Right kidney (tissue), 1 donor: ENCODE data around the gene AICDA.
"Not testable (repeated sequence)": the region's sequence is repeated elsewhere in the genome, so short reads cannot be mapped to it uniquely, and the experiment has no call there.

Experiments
- DNase-seq: peaks from one replicate; pipeline ENCODE4 v3.0.0-alpha.2; 2016

Gene AICDA

DNA sequence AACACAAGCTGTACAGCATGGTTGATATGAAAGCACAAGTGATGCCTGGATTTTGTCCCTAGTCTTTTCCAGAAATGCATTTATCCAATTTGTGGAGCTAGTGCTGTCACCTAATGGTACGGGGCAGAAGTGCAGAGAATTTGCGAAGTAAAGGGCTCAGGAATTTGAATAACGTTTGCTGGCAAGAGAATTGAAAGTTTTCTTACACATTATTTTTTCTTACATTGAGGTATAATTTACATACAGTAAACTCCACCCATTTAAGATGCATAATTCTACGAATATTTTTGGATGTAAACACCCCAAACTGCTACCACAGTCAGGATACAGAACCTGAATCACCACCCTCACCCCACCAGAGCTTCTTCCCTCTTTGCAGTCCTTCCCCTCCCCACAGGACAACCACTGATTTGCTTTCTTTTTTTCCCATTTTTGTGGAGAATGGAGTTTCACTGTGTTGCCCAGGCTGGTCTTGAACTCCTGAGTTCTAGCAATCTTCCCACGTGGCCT, 3.5 kb downstream of the AICDA start:
- peak; percentile 35 for DNase-seq

- no peak for DNase-seq
Observed at GRCh38 chr12:8606890-8607289, 5.8 kb downstream of the AICDA start.

DNA sequence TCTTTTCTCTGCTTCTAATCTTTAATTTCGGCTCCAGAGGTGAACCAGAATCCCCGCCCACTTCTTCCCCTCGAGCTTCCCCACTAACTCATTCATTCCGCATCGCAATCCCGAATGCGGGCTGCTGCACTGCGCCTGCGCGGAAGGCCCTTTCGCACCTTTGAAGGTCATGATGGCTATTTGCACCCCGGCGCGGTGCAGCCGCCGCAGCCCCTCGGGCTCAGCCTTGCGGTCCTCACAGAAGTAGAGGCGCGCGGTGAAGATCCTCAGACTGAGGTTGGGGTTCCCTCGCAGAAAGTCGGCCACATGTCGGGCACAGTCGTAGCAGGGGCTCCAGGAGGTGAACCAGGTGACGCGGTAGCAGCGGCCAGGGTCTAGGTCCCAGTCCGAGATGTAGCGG, 7.6 kb downstream of the AICDA start:
- DNase-seq = no peak

DNA sequence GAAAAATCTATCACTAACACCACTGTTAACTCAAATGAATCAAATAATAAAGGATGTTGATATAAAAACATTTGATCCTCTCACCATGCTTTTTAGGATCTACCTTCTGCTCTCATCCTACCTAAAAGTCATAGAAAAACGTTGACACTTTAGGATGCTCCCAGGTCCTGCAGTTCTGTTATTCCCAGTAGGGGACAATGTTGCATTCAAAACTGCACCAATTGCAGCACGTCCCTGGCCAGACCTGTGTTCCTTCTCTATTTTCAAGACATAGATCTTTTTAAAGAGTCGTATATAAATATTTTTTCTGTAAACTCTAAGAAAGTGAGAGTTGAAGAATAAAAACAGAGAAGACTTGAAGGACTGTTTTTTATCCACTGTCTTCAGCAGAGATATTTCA, 8.8 kb downstream of the AICDA start:
- DNase-seq = no peak

DNA sequence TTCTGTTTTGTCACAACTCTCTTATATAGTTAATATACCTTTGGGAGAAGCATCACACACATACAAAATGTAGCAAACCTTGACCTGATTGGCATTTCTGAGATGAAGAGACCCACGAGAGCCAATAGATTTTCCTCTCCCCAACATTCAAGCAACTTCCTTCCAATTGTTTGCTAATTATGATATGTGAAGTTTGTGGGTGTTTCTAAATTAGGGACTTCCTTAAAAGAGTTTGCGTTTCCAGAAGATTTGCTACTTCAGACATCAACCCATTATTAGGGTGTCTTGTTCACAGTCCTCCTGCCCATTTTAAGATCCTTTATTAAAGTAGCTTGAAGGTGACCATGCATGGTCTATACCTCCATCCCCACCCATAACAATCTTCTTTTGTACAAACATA, 9.4 kb downstream of the AICDA start:
- DNase-seq = no peak

- no peak for DNase-seq
Observed at GRCh38 chr12:8596561-8596960, 16.1 kb downstream of the AICDA start.

GRCh38 chr12:8594072-8594471, 18.6 kb downstream of the AICDA start:
- no peak for DNase-seq

- DNase-seq = no peak
Observed at GRCh38 chr12:8593246-8593645, 19.4 kb downstream of the AICDA start.

DNA sequence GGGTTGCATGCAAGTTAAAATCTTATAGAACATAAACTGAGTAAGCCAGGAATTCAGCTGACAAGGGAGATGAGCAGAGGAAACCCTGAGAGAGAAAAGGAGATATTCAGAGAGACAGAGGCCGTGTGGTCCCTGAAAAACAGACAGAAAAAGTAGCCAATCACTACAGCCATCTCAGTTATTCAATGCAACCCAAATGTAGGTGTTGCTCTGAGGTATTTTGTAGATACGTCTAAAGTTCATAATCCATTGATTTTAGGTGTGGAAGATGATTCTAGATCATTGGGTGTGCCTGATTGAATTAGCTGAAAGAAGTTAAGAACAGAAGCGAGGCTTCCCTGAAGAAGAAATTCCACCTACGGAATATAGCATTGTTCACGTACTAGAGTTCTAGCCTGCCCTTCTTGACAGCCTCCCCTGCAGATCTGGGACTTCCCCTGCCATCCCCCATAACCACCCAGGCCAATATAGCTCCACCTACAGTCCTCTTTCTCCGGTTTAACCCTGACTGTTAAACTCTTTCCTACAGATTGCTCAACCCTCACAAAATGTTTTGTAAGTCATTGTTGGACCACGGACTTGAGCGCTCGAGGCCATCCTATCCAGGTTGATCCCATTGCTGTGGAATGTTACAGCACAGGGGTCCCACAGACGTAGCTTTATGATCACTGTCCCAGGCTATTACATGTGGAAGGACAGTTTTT, 21.7 kb downstream of the AICDA start:
- no peak for DNase-seq

- no peak for DNase-seq
Observed at GRCh38 chr12:8589679-8590078, 23.0 kb downstream of the AICDA start.

DNA sequence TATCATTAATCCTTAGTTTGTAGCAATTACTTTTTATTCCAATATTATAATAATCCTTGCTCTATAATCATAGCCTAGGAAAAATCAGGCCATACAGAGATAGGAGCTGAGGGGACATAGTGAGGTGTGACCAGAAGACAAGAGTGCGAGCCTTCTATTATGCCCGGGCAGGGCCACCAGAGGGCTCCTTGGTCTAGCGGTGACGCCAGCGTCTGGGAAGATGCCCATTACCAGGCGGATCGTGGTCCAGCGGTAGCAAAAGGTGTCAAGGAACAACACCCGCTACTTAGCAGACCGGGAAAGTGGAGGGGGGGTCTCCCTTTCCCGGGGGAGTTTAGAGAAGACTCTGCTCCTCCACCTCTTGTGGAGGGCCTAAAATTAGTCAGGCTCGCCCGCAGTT, 28.2 kb downstream of the AICDA start:
- not testable (repeated sequence) for DNase-seq

GRCh38 chr12:8584004-8584403, 28.7 kb downstream of the AICDA start:
- DNase-seq = no peak

GRCh38 chr12:8581098-8581784, 31.4 kb downstream of the AICDA start:
- no peak for DNase-seq

DNA sequence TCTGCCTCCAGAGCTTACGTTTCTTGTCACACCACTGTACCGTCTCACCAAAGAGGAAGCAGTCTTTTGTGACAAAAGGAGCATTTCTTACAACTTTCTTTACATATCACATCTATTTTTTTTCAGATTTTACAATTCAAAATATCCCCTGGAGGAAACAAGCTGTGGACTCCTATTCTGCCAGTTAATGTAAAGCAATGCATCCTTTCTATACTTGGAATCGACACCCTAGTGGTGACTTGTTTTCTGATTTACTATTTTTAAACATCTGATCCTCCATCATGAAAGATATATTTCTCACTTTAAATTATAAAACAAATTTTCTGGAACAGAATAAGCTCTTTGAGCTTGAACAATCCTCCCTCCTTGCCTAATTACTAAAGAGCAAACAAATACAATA, 34.8 kb downstream of the AICDA start:
- no peak for DNase-seq

- no peak for DNase-seq
Observed at GRCh38 chr12:8572507-8572906, 40.2 kb downstream of the AICDA start.

GRCh38 chr12:8566525-8566924, 46.1 kb downstream of the AICDA start:
- DNase-seq = no peak

DNA sequence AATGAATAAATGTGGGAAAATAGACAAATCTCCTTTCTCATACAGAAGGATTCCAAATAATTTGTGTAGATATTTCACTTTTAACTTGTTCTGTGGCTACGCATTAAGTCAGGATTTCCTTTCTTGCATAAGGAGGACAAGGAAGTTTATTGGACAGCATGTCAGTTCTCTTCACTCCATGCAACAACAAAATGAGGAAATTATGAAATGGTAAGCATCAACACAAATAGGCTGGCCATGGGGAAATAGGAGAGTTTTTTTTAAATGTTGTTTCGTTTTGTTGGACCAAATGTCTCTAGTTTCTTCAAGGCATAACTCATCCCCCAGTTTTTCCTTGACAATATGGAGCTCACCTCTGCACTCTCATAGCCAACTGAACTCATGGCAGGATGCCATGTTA, 46.6 kb downstream of the AICDA start:
- not testable (repeated sequence) for DNase-seq

DNA sequence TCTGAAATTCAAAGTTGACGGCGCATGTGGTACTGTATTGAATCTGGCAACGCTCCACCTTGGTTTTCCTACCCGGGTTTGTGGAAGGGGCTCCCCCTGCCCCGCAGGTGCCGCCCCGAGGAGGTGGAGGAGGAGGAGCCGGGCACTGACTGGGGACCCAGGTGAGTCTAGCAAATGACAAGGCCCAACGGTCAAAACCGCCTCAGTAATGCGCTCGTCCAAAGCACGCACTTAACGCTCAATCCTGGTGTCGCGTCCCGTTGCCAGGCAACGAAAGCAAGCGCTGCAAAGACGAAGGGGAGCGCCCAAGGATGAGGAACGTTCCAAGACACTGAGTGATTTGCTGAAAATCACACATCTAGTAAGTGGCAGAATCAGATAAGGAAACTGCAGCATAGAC, 48.0 kb downstream of the AICDA start:
- DNase-seq = no peak

DNA sequence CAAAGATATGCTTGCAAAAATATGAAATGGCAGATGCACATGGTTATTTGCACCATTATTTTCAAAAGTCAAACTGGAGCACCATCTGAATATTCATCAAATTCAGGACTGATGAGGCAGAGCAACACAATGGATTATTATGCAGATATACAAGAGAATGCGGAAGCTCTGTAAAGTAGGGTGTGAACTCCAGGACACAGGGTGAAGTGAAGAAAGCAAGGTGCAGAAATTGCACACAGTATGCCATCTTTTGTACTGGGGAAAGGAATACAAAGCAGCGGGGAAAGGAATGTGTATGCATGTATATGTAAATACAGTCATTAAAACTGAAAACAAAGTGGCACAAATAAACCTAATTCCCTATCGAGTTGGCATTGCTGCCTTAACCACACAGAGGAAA, 49.3 kb downstream of the AICDA start:
- DNase-seq = no peak

GRCh38 chr12:8562310-8562709, 50.3 kb downstream of the AICDA start:
- no peak for DNase-seq

DNA sequence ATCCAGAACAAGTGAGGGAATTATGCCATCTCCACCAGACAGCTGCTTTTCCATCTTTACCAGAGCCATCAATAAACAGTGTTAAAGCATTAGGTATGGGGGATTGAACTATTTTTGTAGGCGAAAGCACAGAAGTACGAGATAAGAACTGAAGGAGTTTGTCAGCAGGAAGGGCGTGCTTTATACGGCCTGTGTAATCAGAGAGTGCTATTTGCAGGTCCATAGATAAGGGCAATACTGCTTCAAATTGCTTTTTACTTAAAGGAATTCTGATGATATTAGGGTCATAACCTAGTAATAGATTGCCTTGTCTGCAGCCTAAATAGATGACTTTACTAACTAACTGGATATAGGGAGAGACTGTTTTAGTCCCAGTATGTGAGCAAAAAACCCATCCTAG, 51.6 kb downstream of the AICDA start:
- no peak for DNase-seq

DNA sequence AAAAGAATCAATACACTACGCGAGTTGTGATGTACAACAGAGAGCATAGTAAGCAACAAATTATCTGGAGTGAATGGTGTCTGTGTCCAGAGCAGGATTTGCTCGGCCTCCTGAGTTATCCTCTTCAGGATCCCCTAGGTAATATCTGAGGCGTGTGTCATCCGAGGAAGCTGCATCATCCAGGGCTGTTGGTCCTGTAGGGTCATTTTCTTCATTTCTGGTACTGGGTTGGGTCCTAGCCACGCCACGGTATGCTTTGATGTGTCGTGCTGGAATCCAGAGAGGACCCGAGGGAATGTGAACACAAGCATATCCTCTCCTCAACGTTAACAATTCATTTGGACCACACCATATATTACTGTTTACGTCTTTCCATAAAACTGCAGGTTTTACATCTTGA, 53.0 kb downstream of the AICDA start:
- DNase-seq = no peak

DNA sequence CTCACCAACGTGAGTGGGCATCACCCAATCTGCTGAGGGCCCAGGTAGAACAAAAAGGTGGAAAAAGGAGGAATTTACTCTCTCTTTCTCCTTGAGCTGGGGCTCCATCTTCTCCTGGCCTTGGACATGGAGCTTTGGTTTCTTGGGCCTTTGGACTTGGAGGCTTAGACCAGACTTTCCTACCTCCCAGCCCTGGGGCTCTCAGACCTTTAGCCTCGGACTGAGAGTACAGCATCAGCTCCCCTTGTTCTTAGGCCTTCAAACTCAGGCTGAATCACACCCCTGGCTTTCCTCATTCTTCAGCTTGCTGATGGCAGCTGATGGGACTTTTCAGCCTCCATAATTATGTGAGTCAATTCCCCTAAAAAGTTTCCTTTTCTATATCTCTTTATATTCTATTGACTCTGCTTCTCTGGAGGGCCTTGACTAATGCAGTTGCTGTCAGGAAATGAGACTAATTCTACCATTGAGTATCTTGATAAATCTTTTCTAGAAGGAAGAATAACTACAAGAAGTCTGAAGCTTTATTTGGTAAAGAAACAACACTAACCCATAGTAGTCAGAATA, 56.0 kb downstream of the AICDA start:
- DNase-seq = no peak
